ENCODE data around the gene AUP1.

Gene AUP1

DNA sequence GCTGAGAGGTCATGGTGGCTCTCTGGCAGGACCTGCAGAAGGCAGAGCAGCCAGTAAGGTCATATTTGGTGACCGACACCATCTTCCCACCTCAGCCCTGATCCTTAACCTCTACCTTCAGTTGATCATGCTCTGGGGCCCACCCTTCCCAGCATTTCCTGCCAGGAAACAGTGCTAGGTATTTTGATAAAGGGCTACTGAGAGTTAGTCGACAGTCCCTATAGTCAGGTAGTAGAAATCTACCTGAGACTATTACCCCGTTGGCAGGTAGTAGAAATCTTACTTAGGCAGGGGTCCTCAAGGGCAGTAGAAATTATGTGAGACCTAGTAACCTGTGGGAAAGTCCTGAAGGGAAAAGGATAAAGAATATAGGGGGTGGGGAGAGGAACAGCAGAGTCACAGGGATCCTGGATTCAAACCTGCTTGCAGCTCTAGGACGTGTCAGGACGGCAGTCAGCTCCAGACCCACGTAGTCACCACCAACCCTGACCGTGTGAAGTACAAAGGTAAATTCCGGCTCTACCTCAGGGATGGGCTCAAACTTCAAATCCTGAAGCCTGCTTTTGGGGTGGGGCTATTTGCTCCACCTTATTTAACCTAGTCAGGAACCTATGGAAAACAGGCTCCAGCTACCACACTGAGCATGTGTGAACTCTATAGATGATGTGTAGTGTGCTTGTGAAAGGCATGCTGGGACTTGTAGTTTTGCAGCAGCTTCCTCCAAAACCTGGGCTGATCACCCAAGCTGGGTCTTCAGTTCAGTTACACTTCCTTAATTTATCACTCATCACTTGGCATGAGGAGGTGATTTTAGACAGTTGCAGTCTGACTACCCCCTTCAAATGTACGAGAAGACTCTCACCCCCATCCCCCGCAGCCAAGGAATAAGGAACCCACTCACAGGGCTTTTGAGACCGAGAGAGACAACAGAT lies 3.5 kb downstream of the AUP1 start, which contains the start of gene DQX1:
DQX1 (minus strand) TSS at position 515 of the 932 bp plus-strand sequence; CDS start at position 13, 502 bp downstream.
- ATAC-seq, result no peak
- no peak for TF ChIP-seq SNAI2 (CRISPR knock-in tag; IDR thresholded peaks at IDR 0.05)

GRCh38 chr2:74524955-74525716 lies 4.4 kb downstream of the AUP1 start:
- TF ChIP-seq, protein P1, sequence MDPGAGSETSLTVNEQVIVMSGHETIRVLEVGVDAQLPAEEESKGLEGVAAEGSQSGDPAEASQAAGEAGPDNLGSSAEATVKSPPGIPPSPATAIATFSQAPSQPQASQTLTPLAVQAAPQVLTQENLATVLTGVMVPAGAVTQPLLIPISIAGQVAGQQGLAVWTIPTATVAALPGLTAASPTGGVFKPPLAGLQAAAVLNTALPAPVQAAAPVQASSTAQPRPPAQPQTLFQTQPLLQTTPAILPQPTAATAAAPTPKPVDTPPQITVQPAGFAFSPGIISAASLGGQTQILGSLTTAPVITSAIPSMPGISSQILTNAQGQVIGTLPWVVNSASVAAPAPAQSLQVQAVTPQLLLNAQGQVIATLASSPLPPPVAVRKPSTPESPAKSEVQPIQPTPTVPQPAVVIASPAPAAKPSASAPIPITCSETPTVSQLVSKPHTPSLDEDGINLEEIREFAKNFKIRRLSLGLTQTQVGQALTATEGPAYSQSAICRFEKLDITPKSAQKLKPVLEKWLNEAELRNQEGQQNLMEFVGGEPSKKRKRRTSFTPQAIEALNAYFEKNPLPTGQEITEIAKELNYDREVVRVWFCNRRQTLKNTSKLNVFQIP (CRISPR knock-in tag; IDR thresholded peaks at IDR 0.05; ENCODE audit: borderline replicate concordance, low read depth), result no peak
- no peak for ATAC-seq

DNA sequence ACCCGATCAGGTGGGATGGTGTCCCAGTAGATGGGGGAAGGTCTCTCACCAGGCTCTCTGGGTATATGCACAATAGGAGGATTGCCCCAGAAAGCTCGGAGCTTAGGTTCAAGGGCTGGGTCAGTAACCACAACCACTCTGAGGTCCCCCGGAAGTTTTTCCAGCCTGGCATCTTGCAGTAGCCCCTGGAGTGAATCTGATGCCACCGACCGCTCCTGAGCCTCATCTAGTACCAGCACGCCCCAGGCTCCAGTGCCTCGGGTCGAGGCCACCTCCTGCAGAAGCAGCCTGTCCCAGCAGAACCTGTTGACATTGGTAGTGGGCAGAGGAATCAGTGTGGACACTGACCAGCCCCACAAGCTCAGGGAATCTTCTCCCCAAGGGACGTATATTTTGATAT lies 5.5 kb downstream of the AUP1 start:
- ATAC-seq, result no peak
- TF ChIP-seq BACH2 (CRISPR knock-in tag; IDR thresholded peaks at IDR 0.05; ENCODE audit: borderline replicate concordance) (no peak), ZNF565 (CRISPR knock-in tag; conservative IDR thresholded peaks at IDR 0.05; ENCODE audit: low read depth) (no peak), PPARA (CRISPR knock-in tag; IDR thresholded peaks at IDR 0.05; ENCODE audit: borderline replicate concordance) (no peak)

GRCh38 chr2:74522516-74522915 lies 7.0 kb downstream of the AUP1 start:
- TF ChIP-seq ZNF565 (CRISPR knock-in tag; conservative IDR thresholded peaks at IDR 0.05; ENCODE audit: low read depth) (no peak), ZFP30 (CRISPR knock-in tag; IDR thresholded peaks at IDR 0.05) (no peak), ESRRG (CRISPR knock-in tag; IDR thresholded peaks at IDR 0.05) (no peak), SNAI2 (CRISPR knock-in tag; IDR thresholded peaks at IDR 0.05) (no peak), OSR1 (CRISPR knock-in tag; IDR thresholded peaks at IDR 0.05) (no peak), RARB (CRISPR knock-in tag; IDR thresholded peaks at IDR 0.05) (no peak), CSRNP3 (CRISPR knock-in tag; IDR thresholded peaks at IDR 0.05) (no peak), ZC3H10 (CRISPR knock-in tag; IDR thresholded peaks at IDR 0.05) (no peak), ZFP3 (CRISPR knock-in tag; IDR thresholded peaks at IDR 0.05) (no peak), ZNF70 (CRISPR knock-in tag; IDR thresholded peaks at IDR 0.05) (no peak), TCF4 (CRISPR knock-in tag; IDR thresholded peaks at IDR 0.05; ENCODE audit: borderline replicate concordance) (no peak), ZNF8 (CRISPR knock-in tag; IDR thresholded peaks at IDR 0.05) (no peak), BACH2 (CRISPR knock-in tag; IDR thresholded peaks at IDR 0.05; ENCODE audit: borderline replicate concordance) (no peak), GLIS3 (CRISPR knock-in tag; IDR thresholded peaks at IDR 0.05) (no peak)
- TF ChIP-seq, protein P1 (CRISPR knock-in tag; IDR thresholded peaks at IDR 0.05; ENCODE audit: borderline replicate concordance, low read depth), result no peak
- TF ChIP-seq, protein P2, sequence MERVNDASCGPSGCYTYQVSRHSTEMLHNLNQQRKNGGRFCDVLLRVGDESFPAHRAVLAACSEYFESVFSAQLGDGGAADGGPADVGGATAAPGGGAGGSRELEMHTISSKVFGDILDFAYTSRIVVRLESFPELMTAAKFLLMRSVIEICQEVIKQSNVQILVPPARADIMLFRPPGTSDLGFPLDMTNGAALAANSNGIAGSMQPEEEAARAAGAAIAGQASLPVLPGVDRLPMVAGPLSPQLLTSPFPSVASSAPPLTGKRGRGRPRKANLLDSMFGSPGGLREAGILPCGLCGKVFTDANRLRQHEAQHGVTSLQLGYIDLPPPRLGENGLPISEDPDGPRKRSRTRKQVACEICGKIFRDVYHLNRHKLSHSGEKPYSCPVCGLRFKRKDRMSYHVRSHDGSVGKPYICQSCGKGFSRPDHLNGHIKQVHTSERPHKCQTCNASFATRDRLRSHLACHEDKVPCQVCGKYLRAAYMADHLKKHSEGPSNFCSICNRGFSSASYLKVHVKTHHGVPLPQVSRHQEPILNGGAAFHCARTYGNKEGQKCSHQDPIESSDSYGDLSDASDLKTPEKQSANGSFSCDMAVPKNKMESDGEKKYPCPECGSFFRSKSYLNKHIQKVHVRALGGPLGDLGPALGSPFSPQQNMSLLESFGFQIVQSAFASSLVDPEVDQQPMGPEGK (CRISPR knock-in tag; IDR thresholded peaks at IDR 0.05; ENCODE audit: borderline replicate concordance), result no peak
- TF ChIP-seq, protein P3, sequence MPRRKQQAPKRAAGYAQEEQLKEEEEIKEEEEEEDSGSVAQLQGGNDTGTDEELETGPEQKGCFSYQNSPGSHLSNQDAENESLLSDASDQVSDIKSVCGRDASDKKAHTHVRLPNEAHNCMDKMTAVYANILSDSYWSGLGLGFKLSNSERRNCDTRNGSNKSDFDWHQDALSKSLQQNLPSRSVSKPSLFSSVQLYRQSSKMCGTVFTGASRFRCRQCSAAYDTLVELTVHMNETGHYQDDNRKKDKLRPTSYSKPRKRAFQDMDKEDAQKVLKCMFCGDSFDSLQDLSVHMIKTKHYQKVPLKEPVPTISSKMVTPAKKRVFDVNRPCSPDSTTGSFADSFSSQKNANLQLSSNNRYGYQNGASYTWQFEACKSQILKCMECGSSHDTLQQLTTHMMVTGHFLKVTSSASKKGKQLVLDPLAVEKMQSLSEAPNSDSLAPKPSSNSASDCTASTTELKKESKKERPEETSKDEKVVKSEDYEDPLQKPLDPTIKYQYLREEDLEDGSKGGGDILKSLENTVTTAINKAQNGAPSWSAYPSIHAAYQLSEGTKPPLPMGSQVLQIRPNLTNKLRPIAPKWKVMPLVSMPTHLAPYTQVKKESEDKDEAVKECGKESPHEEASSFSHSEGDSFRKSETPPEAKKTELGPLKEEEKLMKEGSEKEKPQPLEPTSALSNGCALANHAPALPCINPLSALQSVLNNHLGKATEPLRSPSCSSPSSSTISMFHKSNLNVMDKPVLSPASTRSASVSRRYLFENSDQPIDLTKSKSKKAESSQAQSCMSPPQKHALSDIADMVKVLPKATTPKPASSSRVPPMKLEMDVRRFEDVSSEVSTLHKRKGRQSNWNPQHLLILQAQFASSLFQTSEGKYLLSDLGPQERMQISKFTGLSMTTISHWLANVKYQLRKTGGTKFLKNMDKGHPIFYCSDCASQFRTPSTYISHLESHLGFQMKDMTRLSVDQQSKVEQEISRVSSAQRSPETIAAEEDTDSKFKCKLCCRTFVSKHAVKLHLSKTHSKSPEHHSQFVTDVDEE (CRISPR knock-in tag; IDR thresholded peaks at IDR 0.05), result no peak
- TF ChIP-seq, protein P4, sequence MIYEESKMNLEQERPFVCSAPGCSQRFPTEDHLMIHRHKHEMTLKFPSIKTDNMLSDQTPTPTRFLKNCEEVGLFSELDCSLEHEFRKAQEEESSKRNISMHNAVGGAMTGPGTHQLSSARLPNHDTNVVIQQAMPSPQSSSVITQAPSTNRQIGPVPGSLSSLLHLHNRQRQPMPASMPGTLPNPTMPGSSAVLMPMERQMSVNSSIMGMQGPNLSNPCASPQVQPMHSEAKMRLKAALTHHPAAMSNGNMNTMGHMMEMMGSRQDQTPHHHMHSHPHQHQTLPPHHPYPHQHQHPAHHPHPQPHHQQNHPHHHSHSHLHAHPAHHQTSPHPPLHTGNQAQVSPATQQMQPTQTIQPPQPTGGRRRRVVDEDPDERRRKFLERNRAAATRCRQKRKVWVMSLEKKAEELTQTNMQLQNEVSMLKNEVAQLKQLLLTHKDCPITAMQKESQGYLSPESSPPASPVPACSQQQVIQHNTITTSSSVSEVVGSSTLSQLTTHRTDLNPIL (CRISPR knock-in tag; IDR thresholded peaks at IDR 0.05; ENCODE audit: low read depth), result no peak
- ATAC-seq, result peak; percentile 3; the same call in 1 of the 3 replicates

Data from SK-N-SH treated with all-trans-retinoic acid at 6 μM for 48 hours (cell line).